ENCODE results near the gene ATAD3B.
A peak's percentile ranks its signal among the peaks of the same experiment; 100 is the strongest.
"Not testable (repeated sequence)": the region's sequence is repeated elsewhere in the genome, so short reads cannot be mapped to it uniquely, and the experiment has no call there.

The ATAD3B gene, protein sequence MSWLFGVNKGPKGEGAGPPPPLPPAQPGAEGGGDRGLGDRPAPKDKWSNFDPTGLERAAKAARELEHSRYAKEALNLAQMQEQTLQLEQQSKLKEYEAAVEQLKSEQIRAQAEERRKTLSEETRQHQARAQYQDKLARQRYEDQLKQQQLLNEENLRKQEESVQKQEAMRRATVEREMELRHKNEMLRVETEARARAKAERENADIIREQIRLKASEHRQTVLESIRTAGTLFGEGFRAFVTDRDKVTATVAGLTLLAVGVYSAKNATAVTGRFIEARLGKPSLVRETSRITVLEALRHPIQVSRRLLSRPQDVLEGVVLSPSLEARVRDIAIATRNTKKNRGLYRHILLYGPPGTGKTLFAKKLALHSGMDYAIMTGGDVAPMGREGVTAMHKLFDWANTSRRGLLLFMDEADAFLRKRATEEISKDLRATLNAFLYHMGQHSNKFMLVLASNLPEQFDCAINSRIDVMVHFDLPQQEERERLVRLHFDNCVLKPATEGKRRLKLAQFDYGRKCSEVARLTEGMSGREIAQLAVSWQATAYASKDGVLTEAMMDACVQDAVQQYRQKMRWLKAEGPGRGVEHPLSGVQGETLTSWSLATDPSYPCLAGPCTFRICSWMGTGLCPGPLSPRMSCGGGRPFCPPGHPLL
- 80.7 to 164 reads per million in 2 experiments for total RNA-seq

DNA sequence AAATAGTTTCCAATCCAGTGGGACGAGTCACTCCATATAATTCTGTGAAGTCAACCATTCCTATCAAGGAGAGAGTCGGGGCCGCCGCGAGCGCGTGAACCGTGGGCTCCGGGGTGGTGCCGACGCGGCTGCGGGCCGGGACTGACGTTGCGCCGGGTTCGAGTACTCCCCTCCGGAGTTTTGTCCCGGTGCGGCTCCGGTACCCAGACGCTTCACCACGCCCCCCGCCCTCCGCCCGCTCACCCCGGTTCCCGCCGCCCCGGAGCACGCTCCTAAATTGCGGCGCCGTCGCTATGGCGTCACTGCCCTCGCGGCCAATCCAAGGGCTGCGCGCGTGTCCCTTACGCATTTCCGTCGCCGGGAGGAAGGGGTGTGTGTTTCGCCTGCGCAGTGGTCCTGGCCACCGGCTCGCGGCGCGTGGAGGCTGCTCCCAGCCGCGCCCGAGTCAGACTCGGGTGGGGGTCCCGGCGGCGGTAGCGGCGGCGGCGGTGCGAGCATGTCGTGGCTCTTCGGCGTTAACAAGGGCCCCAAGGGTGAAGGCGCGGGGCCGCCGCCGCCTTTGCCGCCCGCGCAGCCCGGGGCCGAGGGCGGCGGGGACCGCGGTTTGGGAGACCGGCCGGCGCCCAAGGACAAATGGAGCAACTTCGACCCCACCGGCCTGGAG lies at the start of gene ATAD3B:
TSS of gene ATAD3B (plus strand) at position 377 of the 664 bp plus-strand sequence. CDS start at position 497, 120 bp downstream.
- DNase-seq (ENCODE audit: low read depth) = peak; percentile 85

GRCh38 chr1:1421907-1422464 lies 49.6 kb upstream of the ATAD3B start:
- no peak for DNase-seq (ENCODE audit: low read depth)

DNA sequence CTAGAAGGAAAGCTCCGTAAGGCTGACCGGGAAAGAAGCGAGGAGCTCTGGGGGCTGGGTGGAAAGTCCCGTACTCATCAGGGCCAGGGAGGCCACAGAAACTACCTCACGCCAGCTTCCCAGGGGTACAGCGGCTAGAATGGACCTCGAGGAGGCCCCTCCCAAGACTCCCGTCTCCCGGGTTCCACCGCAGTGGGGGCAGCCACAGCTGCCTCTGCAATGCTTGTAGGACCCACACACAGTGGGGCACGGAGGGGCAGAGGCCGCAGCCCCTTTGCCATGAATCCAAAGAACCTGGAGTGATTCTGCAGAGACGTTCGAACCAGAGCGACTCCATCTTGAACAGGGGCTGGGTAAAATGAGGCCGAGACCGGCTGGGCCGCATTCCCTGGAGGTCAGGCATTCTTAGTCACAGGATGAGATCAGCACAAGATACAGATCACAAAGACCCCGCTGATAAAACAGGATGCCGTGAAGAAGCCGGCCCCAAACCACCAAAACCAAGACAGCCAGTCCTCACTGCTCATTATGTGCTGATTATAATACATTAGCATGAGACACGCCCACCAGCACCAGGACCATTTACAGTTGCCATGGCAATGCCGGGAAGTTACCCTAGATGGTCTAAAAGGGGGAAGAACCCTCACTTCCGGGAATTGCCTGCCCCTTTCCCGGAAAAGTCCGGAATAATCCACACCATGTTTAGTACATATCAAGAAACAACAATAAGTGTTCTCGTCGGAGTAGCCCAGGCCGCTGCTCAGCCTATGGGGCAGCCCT lies 48.9 kb upstream of the ATAD3B start:
- DNase-seq (ENCODE audit: low read depth) = no peak

DNA sequence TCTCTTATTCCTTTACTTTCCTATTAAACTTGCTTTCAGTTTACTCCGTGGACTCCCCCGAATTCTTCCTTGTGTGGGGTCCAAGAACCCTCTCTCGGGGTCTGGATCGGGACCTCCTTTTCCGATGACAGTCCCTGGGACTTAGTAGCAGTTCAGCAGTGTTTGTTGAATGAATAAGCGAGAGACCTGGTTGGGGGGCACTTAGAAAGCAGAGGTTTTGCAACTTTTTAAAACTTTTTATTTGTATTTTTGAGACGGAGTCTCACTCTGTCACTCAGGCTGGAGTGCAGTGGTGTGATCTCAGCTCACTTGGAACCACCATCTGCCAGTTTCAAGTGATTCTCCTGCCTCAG lies 48.3 kb upstream of the ATAD3B start:
- DNase-seq (ENCODE audit: low read depth) = no peak

GRCh38 chr1:1424707-1425106 lies 46.9 kb upstream of the ATAD3B start:
- DNase-seq (ENCODE audit: low read depth) = no peak

- no peak for DNase-seq (ENCODE audit: low read depth)
These were observed 46.2 kb upstream of the ATAD3B start for GRCh38 chr1:1425426-1425752.

- DNase-seq (ENCODE audit: low read depth) = no peak
These were observed 45.6 kb upstream of the ATAD3B start for GRCh38 chr1:1425753-1426495.

- no peak for DNase-seq (ENCODE audit: low read depth)
These were observed 45.0 kb upstream of the ATAD3B start for GRCh38 chr1:1426496-1427105.

DNA sequence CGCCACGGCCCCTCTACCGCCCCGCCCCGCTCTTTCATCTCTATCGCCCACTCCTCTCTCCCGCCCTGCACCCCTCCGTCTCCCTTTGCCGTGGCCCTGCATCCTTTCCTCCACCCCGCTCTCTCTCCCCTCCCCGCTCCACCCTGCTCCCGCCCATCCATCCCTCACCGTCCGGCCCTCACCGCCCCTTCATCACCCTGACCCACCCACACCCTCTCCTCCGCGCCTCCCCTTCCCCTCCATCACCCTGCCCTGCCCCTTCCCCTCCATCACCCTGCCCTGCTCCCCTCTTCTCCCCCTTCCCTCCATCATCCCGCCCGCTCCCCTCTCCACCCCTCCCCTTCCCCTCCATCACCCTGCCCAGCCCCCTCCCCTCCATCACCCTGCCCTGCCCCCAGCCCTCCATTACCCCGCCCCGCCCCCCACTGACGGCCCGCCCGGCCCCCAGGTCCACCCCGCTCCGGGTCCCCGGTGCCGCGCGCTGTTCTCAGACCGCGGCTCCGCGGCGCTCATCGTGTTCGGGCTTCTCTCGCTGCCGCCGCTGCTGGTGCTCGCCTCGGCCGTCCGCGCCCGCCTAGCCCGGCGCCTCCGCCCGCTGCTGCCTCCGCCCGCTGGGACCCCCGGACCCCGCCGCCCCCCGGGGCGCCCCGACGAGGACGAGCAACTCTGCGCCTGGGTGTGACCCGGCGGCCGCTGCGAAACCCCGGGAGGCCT lies 44.3 kb upstream of the ATAD3B start:
- no peak for DNase-seq (ENCODE audit: low read depth)

DNA sequence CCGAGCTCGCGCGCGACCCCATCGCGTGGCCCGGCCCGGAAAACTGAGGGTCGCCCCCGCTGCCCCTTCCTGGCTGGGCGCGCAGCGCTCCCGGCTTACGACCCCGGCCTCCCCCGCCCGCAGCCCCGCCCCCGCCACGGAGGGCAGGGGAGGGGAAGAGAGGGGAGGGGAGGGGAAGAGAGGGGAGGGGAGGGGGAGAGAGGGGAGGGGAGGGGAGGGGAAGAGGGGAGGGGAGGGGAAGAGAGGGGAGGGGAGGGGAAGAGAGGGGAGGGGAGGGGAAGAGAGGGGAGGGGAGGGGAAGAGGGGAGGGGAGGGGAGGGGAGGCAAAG lies 43.8 kb upstream of the ATAD3B start:
- DNase-seq (ENCODE audit: low read depth) = no peak

- no peak for DNase-seq (ENCODE audit: low read depth)
These were observed 43.4 kb upstream of the ATAD3B start for GRCh38 chr1:1428174-1428573.

DNA sequence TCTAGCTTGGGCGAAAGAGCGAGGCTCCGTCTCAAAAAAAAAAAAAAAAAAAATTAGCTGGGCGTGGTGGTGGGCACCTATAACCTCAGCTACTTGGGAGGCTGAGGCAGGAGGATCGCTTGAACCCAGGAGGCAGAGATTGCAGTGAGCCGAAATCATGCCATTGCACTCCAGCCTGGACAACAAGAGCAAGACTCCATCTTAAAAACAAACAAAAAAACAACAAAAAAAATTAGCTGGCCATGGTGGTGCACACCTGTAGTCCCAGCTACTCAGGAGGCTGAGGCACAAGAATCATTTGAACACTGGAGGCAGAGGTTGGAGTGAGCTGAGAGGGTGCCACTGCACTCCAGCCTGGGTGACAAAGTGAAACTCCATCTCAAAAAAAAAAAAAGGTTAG lies 42.6 kb upstream of the ATAD3B start:
- not testable (repeated sequence) for DNase-seq (ENCODE audit: low read depth)

GRCh38 chr1:1429671-1430073 lies 41.9 kb upstream of the ATAD3B start:
- DNase-seq (ENCODE audit: low read depth) = no peak

DNA sequence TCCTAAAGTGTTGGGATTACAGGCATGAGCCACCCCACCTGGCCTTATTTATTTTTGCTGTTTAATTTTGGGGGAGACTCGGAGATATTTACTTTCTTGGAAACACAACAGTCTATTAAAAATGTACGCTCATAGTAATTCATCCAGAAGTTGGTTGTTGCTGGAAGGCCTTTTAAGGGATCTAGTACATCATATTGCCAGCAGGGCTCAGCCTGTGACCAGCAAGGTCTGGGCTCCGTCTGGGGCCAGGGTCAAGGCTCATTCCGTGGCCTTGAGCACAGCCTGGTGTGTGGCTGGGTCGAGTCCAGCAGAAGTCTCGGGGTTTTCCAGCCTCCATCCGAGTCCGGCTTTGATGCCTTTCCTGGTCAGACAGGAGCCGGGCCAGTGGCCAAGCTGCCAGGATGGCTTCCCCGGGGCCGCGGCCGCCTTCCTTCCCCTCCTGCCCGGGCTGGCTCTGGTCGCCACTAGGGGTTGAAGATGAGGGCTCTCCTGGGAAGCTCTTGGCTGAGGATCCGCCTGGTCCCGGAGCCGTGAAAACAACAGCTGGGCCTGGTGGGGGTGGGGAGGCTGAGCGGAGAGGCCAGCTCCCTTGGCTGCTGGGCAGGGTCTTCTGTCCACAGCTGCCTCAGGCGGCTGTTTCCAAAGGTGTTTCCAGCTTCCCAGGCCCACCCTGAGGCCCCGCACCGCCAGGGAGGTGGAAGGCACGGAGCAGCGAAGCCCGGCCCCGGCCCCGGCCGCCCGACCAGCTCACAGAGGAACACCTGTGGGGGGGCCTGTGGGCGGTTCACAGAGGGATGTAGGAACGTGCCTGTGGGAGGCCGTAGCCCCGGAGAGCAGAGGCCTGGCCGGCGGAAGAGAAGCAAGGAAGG lies 41.2 kb upstream of the ATAD3B start:
- DNase-seq (ENCODE audit: low read depth) = no peak

DNA sequence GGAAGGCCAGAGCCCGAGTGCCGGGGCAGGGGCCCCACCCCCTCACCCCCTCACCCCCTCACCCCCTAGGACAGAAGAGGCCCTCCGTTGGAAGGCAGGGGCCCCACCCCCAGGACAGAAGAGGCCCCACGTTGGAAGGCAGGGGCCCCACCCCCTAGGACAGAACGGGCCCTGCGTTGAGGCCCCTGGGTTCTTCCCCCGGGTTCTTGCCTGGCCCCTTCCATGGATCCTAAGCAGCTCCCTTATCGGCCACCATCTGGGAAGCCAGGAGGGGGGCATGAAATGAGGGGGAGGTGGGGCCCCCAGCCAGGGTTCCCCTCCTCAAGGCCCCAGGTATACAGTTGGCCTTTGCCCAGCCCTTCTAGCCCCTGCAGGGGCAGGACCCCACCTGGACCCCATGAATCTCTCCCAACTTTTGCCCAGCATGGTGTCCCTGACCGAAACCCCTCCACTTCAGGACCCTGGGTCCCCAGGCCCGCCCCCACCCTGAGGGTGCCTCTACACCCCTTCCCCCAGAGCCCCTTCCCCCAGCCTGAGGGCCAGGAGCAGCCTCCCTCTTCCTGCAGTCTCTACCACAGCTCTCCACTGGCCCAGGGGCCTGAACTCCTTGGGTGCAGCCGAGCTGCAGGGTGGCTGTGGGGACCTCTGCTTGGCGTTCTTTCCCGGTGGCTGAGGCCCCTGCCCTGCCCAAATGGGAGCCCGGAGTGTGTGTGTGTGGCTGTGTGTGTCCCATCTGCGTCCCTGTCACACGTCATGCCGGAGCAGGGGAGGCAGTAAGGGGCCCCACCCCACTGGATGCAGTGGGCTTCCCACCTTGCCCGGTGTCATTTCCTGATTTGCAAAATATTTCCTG lies 40.3 kb upstream of the ATAD3B start:
- DNase-seq (ENCODE audit: low read depth) = no peak

GRCh38 chr1:1431845-1432273 lies 39.7 kb upstream of the ATAD3B start:
- DNase-seq (ENCODE audit: low read depth) = no peak

DNA sequence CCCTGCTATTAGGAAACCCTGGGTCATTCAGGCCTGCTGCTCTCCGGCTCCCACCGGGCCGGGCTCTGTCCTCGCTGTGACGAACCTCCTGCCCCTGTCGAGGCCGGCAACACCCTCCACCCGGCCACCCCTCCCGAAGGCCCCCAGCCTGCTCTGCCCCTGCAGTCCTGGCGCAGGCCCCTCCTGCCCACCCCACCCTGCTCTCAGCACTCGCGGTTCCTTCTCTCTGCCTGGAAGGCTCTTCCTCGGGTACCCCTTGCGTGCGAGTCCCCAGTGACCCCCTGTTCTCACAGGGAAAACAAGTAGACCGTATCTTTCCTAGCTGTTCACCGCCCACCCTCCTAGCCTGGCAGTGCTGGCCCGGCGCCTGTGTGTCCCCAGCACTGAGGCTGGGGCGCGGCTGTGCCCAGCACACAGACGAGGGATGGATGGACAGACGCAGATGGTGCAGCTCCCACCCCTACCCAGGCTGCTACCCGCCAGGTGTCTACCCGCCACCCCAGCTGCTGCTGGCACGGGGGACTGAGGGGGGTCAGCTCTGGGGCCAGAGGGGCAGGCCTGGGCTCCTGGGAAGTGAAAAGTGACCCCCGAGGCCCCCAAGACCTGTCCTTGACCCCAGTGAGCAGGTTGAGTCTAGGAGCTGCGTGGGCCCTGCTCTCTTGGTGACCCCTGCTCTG lies 39.2 kb upstream of the ATAD3B start:
- DNase-seq (ENCODE audit: low read depth) = no peak

Data from T follicular helper cell (primary cell).